K562 (cell line): ENCODE measurements around the gene PLEKHA7. TPM values are rescaled to one million over a fixed set of nuclear protein-coding genes. Genes with fewer than 3 reads are reported as not detected.

Source experiments
- ATAC-seq: fragments of 200-7000 bp; cut with Tn5 transposase; 3 replicates; pipeline ENCODE4 v1.9.1; 2020; ENCODE audit warnings: moderate library complexity
- BruUV-seq: library from RNA; stranded (reverse); fragments of 400-500 nt; replicated peaks from 2 replicates; lab custom pipeline; 2021; lab: Mats Ljungman, UMichigan
- CTCF ChIA-PET: fragments of 300-600 bp; formaldehyde crosslinking; extraction: SDS; loops from one replicate; lab custom pipeline; 2021; ENCODE audit warnings: low intra/inter-chr PET ratio; lab: Yijun Ruan, JAX
- POLR2A ChIA-PET: fragments of 300-600, 350-650 bp; sonication (Branson Sonifier 250); formaldehyde crosslinking; extraction: SDS; loops from one replicate; lab custom pipeline; 2021; ENCODE audit warnings: antibody characterized with exemption, inconsistent platforms; lab: Yijun Ruan, JAX
- DNase-seq, 4 experiments: peaks; one replicate each; pipeline versions ENCODE4 v3.0.0 to v3.0.0-alpha.2; 2011 to 2018; ENCODE audit warnings: low spot score in 3 of 4, mixed read lengths in 3 of 4; ENCODE audit errors: extremely low read depth in 1 of 4
- FAIRE-seq: peaks from 2 replicates; lab custom pipeline; 2011; peaks lifted over from hg19 to GRCh38; lab: Jason Lieb, UNC
- H2AFZ ChIP-seq: 2 replicates; pipeline ENCODE4 v1.6.0; 2011; ENCODE audit warnings: low read depth, low read length, control low read depth, inconsistent platforms
- H3K27ac ChIP-seq: fragments of 200-600 bp; 3 replicates; pipeline ENCODE4 v1.8.0; 2011; ENCODE audit warnings: low read depth, mild to moderate bottlenecking, control low read depth, inconsistent platforms, low read length, moderate library complexity, mixed read lengths; ENCODE audit errors: extremely low read depth
- H3K27me3 ChIP-seq, 2 experiments: fragments of 300-600 bp in 1 of 2; 2 replicates in 1 of 2; 3 replicates in 1 of 2; pipeline versions ENCODE4 v1.6.0 to v1.8.0; 2011; ENCODE audit warnings: inconsistent platforms in 2 of 2, low read length in 2 of 2, mild to moderate bottlenecking in 1 of 2, mixed read lengths in 1 of 2, moderate library complexity in 1 of 2; ENCODE audit not compliant: control insufficient read depth in 2 of 2, insufficient read depth in 2 of 2
- H3K36me3 ChIP-seq: fragments of 300-600 bp; 3 replicates; pipeline ENCODE4 v1.8.0; 2011; ENCODE audit warnings: mild to moderate bottlenecking, low read length, inconsistent platforms; ENCODE audit not compliant: control insufficient read depth, insufficient read depth
- H3K4me1 ChIP-seq, 2 experiments: fragments of 200-600 bp in 1 of 2; replicated peaks in 1 of 2; 2 replicates in 1 of 2; 3 replicates in 1 of 2; pipeline versions ENCODE4 v1.5.1 to v1.8.0; 2011; ENCODE audit warnings: inconsistent platforms in 2 of 2, low read length in 2 of 2, mild to moderate bottlenecking in 1 of 2, mixed read lengths in 1 of 2, moderate library complexity in 1 of 2; ENCODE audit not compliant: control insufficient read depth in 2 of 2, insufficient read depth in 2 of 2
- H3K4me2 ChIP-seq: 2 replicates; pipeline ENCODE4 v1.6.1; 2011; ENCODE audit warnings: low read length, control low read depth, inconsistent platforms, mixed read lengths; ENCODE audit not compliant: insufficient read depth
- H3K4me3 ChIP-seq: fragments of 200-600 bp; sonication (generic), shearing (Covaris generic); 2 replicates; pipeline ENCODE4 v1.5.1; 2016; ENCODE audit warnings: control low read depth, inconsistent platforms
- H3K79me2 ChIP-seq: fragments of 200-600 bp; 3 replicates; pipeline ENCODE4 v1.8.0; 2011; ENCODE audit warnings: low read length, inconsistent platforms; ENCODE audit not compliant: control insufficient read depth, insufficient read depth
- H3K9ac ChIP-seq, 2 experiments: 2 replicates each; pipeline versions ENCODE4 v1.6.0 to v1.6.1; 2011; ENCODE audit warnings: low read depth in 2 of 2, low read length in 2 of 2, control low read depth in 1 of 2, inconsistent platforms in 1 of 2, mild to moderate bottlenecking in 1 of 2, mixed read lengths in 1 of 2; ENCODE audit not compliant: insufficient read depth in 1 of 2
- H3K9me1 ChIP-seq: one replicate; pipeline ENCODE4 v1.6.0; 2011; ENCODE audit warnings: inconsistent platforms, mild to moderate bottlenecking, low read length, moderate library complexity; ENCODE audit not compliant: control insufficient read depth, insufficient read depth
- H3K9me3 ChIP-seq: replicated peaks from 2 replicates; pipeline ENCODE4 v1.5.1; 2011; ENCODE audit warnings: low read depth, low read length, inconsistent platforms; ENCODE audit not compliant: control insufficient read depth, insufficient read depth
- H4K20me1 ChIP-seq: replicated peaks from 2 replicates; pipeline ENCODE4 v1.6.1; 2011; ENCODE audit warnings: low read length, inconsistent platforms, mixed read lengths; ENCODE audit not compliant: control insufficient read depth, insufficient read depth
- ARID3A ChIP-seq: IDR thresholded peaks from 2 replicates; pipeline ENCODE4 v1.6.1; 2012; ENCODE audit warnings: low read depth, low read length, improper control_type of control experiment, borderline replicate concordance
- ATF2 ChIP-seq: sonication (generic); formaldehyde crosslinking; IDR thresholded peaks from 2 replicates; pipeline ENCODE4 v1.8.1; 2022; ENCODE audit warnings: missing genetic modification reagents
- BCOR ChIP-seq: fragments of 450-650 bp; IDR thresholded peaks from 2 replicates; pipeline ENCODE4 v1.6.1; 2016
- BRD4 ChIP-seq: fragments of 200-600 bp; sonication (generic); IDR thresholded peaks from 2 replicates; pipeline ENCODE4 v1.6.1; 2017; ENCODE audit warnings: inconsistent platforms
- CBX3 ChIP-seq, 2 experiments: IDR thresholded peaks; 1 replicate in 1 of 2; 2 replicates in 1 of 2; pipeline ENCODE4 v1.6.1; 2012; ENCODE audit warnings: inconsistent platforms in 2 of 2, low read length in 2 of 2, borderline replicate concordance in 1 of 2, control low read depth in 1 of 2
- JUND ChIP-seq, 2 experiments: IDR thresholded peaks; 2 replicates in 1 of 2; 3 replicates in 1 of 2; pipeline ENCODE4 v1.6.1; 2011; ENCODE audit warnings: borderline replicate concordance in 2 of 2, low read depth in 2 of 2, low read length in 2 of 2, improper control_type of control experiment in 1 of 2, missing biosample characterization in 1 of 2, missing genetic modification characterization in 1 of 2, missing genetic modification reagents in 1 of 2
- NCOA4 ChIP-seq: fragments of 450-650 bp; IDR thresholded peaks from 2 replicates; pipeline ENCODE4 v1.6.1; 2018; ENCODE audit warnings: mild to moderate bottlenecking; ENCODE audit not compliant: partially characterized antibody
- STAT6 ChIP-seq: sonication (generic); formaldehyde crosslinking; IDR thresholded peaks from 2 replicates; pipeline ENCODE4 v1.8.1; 2023; ENCODE audit warnings: mild to moderate bottlenecking, missing genetic modification reagents
- THRA ChIP-seq: fragments of 450-650 bp; IDR thresholded peaks from 2 replicates; pipeline ENCODE4 v1.6.1; 2017; ENCODE audit warnings: mild to moderate bottlenecking, moderate library complexity
- in situ Hi-C: fragments of 300-500 bp; cut with MboI; formaldehyde crosslinking; loops from 4 replicates; pipeline ENCODE4 v1.15.0; 2018; ENCODE audit warnings: inconsistent platforms, mixed read lengths
- intact Hi-C: fragments of 100-400 bp; cut with micrococcal nuclease; formaldehyde crosslinking; loops from 2 replicates; pipeline ENCODE4 v1.14.2; 2022
- polyA plus RNA-seq, 8 experiments: library from polyadenylated mRNA; depleted of rRNA in 4 of 8; stranded (reverse) in 5 of 8; unstranded in 3 of 8; fragments of >200 nt; fragmentation: Nextera tagmentation in 2 of 8; fragmentation: Illumina TruSeq in 1 of 8; extraction: Ambion mirVana in 2 of 8; extraction: Trizol in 1 of 8; gene quantifications; 2 replicates each; pipeline versions ENCODE4 v1.2.1 to v1.2.3, GENCODE V29; 2011 to 2014; ENCODE audit warnings: inconsistent platforms in 1 of 8, missing spikeins in 1 of 8
- total RNA-seq, 7 experiments: library from RNA; depleted of rRNA in 6 of 7; stranded (reverse); fragments of >200 nt in 6 of 7; fragmentation: Illumina TruSeq in 2 of 7; extraction: Trizol in 2 of 7; gene quantifications; 2 replicates each; pipeline versions ENCODE4 v1.2.1 to v1.2.3, GENCODE V29; 2011 to 2021; ENCODE audit warnings: low replicate concordance in 1 of 7

PLEKHA7 gene
- total and polyA plus RNA-seq, 9 of the 15 experiments (the other 6 are each of a cell fraction or from before 2014, with no cell fraction given) = 0.06 to 0.77 (median 0.20) TPM; not detected in 1

GRCh38 chr11:16800382-16800781 is 213.8 kb downstream of the PLEKHA7 start:
- H4K20me1 ChIP-seq = no peaks in the 10 kb centered on the region
- POLR2A ChIA-PET = interaction anchor here (1.2 kb wide), 1 partner anchor 8 kb away, joined by 3 read pairs; no protein-coding TSS in a partner anchor
- TF ChIP-seq BCOR = no peak
- TF ChIP-seq BRD4 = no peak
- no peak for TF ChIP-seq ARID3A
- no peak for TF ChIP-seq NCOA4
- TF ChIP-seq JUND (IDR thresholded peaks at IDR 0.05; ENCODE audit: borderline replicate concordance, low read depth, low read length) = no peak
- TF ChIP-seq JUND (tag; IDR thresholded peaks at IDR 0.05; ENCODE audit: borderline replicate concordance, low read depth, low read length) = no peak
- TF ChIP-seq THRA = no peak
- TF ChIP-seq ATF2 (CRISPR knock-in tag) = no peak
- TF ChIP-seq CBX3 (IDR thresholded peaks at IDR 0.05; ENCODE audit: borderline replicate concordance in 1 of 2, low read length in 2 of 2) = no peak
- TF ChIP-seq STAT6 (CRISPR knock-in tag) = no peak
- TF ChIP-seq, all 486 proteins: peak for 0
- no peak overlapping the region for H3K4me3 ChIP-seq
- no peak for DNase-seq
- no peak for FAIRE-seq
- no peak overlapping the region for H3K9ac ChIP-seq
- no peaks in the 10 kb centered on the region for H3K9me1 ChIP-seq
- no peaks in the 10 kb centered on the region for H3K79me2 ChIP-seq
- no peaks in the 10 kb centered on the region for H3K9me3 ChIP-seq
- no peak for ATAC-seq
- H3K27ac ChIP-seq = no peak overlapping the region
- no peaks in the 10 kb centered on the region; a peak in 1 of 5 replicates for H3K4me1 ChIP-seq
- H3K27me3 ChIP-seq = peaks cover 18 to 22% of the 10 kb centered on the region in 2 experiments
- in situ Hi-C loops = no loop called here
- BruUV-seq = no TSS peak
- intact Hi-C loops = no loop called here
- H2AFZ ChIP-seq = no peak overlapping the region
- CTCF ChIA-PET = no interaction called here
- H3K4me2 ChIP-seq = no peak overlapping the region
- no peaks in the 10 kb centered on the region for H3K36me3 ChIP-seq
